Measurements from ENCODE around the gene TMPRSS15.

DNA sequence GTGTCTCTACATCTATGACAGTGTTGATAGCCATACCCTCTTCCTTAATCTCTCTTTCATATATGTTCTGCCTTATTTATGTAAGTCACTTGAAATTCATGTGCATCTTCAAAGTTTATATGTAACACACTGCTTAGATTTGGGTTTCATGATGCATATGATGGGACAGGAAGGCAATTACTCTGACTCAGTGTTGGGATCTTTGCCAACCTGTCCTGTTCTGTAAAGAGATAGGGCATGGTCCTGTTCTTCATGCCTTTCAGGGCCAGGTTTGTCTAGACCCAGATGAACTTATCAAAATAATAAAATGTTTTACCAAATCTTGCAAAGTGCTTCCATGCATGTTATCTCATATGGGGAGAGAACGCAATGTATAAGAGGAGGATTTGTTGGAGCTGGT, 69.5 kb downstream of the TMPRSS15 start:
- no peak for TF ChIP-seq POLR2A (IDR thresholded peaks at IDR 0.05)
- no peak for TF ChIP-seq POLR2AphosphoS5 (IDR thresholded peaks at IDR 0.05)
- TF ChIP-seq, protein P1, sequence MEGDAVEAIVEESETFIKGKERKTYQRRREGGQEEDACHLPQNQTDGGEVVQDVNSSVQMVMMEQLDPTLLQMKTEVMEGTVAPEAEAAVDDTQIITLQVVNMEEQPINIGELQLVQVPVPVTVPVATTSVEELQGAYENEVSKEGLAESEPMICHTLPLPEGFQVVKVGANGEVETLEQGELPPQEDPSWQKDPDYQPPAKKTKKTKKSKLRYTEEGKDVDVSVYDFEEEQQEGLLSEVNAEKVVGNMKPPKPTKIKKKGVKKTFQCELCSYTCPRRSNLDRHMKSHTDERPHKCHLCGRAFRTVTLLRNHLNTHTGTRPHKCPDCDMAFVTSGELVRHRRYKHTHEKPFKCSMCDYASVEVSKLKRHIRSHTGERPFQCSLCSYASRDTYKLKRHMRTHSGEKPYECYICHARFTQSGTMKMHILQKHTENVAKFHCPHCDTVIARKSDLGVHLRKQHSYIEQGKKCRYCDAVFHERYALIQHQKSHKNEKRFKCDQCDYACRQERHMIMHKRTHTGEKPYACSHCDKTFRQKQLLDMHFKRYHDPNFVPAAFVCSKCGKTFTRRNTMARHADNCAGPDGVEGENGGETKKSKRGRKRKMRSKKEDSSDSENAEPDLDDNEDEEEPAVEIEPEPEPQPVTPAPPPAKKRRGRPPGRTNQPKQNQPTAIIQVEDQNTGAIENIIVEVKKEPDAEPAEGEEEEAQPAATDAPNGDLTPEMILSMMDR (IDR thresholded peaks at IDR 0.05 in 8 of 11, conservative IDR thresholded peaks at IDR 0.05 in 3 of 11) = no peak

Measured in spleen (tissue), 7 donors.